ENCODE data around the gene RAB38.

RAB38 gene

DNA sequence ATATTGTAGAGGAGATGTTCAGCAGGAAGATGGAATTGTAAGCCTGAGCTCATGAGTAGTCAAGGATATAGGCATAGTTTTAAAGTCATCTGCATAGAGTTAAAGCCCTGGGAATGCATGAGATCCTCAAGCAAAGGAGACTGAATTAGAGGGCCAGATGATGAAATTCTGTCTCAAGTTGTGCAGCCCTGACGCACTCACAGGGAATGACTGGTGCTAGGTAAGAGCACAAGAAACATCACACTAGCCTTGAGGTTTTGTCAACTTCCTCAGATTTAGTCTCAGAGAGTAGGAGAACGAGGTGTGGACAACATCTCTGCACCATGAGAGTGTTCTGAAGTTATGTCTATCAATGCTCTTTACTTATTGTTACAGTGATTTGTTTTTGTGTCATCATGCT lies 5.8 kb downstream of the RAB38 start:
- DNase-seq, result no peak

DNA sequence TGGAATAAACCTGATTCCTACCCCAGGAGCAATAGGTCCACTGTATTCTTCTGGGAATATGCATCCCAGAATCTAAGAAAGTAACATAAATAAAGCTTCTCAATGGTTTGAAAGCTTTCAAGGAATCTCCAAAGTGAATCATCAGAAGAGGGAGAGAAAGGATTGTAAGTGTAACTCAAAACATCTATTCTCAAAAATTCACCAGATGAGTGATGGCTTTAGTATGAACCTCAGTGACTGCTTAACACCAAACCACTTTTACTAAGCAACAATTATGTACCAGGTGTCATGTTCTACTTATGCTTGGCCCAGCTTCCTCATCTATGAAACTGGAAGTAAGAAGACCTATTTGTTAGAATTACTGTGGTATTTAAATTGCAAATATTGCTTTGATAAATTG lies 7.4 kb downstream of the RAB38 start:
- no peak for DNase-seq

DNA sequence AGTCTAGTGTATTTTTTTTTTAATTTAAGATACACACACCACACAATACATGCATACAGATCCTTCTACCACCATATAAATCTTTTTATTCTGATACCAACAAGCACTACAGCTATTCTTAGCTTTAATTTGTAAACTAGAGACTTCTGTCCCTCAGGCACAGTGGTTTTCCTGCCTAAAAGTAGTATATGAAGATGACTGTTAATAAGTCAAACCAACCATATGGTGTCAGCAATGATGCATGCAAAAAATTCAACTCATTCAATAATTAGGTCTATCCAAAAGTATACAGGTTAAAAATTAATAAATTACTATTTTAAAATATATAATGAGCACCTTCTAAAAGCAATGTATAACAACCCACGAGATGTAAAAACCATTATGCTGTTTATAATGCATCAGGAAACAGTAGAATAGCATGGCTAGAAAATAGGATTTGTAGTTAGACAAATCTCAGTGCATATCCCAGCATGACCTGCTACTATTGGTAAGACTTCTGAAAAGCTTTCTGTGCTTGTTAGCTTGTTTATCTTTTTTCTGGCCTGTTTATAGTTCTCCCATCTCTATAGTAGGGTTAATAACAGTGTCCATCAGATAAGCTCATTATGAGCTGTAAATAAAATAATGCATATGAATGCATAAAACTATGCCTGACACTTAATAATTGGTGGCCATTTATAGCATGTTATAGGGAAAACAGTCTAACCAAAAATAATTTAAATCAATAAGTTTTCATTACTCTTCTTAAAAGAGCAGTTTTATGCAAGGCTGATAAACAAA lies 10.2 kb downstream of the RAB38 start:
- DNase-seq, result no peak

DNA sequence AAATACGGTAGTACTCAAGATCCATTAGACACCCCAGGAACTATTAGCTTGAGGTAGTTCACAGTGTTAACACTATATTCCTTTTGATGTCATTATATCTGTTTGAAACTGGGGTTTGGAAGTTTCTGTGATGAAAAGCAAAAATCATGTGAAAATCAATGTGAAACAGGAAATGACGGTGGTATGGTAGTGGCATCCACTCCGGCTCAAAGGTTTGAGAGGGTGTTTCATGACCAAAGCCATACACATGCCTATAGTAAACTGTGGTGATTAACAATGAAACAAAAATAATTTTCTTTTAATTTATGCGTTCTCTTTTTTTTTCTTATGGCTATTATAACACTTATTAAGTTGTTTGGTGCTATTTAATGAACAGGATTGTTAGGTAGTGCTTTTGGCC lies 10.9 kb downstream of the RAB38 start:
- no peak for DNase-seq

DNA sequence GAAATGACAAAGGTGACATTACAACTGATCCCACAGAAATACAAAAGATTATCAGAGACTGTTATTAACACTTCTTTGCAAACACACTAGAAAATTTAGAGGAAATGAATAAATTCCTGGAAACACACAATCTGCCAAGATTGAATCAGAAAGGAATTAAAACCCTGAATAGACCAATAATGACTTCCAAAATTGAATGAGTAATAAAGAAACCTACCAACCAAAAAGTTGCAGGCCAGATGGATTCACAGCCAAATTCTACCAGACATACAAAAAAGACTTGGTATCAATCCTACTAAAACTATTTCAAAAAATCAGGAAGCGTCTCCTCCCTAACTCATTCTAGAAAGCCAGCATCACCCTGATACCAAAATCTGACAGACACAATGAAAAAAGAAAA lies 17.2 kb downstream of the RAB38 start:
- DNase-seq, result no peak

DNA sequence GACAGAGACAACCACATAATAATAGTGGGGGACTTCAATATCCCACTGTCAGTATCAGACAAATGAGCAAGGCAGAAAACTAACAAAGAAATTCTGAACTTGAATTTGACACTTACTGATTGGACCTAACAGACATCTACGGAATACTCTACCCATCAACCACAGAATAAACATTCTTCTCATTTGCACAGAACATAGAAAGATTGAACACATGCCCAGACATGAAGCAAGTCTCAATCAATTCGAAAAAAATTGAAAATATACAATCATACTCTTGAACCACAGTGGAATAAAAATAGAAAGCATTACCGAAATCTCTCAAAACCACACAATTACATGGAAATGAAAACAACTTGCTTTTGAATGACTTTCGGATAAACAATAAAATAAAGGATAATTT lies 17.9 kb downstream of the RAB38 start:
- DNase-seq, result no peak

DNA sequence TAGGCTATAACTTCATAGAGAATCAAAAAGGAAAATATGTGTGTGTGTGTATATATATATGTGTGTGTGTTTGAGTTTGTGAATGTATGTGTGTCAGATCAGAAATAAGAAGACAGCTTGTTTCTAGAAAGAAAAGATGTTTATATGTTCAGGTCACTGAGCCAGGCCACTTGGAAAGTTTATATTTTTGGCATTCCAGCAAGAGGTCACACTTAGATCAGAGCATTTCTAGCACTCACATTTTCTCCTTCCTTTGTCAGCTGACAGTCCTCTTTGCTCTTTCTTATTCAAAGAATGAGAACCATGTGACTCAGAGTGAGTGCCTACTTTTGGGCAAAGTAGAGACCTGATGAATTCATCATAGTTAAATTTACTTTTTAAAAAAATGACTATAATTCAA lies 22.9 kb downstream of the RAB38 start:
- DNase-seq, result no peak

DNA sequence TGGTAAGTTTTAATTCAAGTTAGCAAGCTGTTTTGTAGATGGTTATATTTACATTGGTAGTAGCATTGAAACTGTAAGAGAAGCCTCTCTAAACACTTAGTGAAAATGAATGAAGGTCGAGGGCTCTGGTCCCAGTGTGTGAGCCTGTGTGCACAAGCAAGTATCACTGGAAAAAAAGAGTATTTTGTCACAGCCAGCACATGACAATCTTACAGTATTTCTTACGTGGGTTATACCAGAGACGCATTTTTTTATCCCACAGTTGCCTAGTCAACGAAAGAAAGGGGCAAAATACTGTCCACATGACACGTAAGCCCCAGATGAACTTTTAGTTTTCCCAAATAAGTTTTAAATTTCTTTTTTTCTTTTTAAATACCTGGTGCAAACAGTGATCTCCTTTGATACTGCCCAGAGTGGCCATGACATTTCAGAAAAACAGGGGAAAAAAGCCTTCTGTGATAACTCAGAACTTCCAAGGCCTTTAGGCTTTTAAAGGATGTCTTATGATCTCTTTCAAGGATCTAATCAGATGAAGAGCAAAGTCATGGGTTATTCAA lies 23.5 kb downstream of the RAB38 start:
- DNase-seq, result no peak

DNA sequence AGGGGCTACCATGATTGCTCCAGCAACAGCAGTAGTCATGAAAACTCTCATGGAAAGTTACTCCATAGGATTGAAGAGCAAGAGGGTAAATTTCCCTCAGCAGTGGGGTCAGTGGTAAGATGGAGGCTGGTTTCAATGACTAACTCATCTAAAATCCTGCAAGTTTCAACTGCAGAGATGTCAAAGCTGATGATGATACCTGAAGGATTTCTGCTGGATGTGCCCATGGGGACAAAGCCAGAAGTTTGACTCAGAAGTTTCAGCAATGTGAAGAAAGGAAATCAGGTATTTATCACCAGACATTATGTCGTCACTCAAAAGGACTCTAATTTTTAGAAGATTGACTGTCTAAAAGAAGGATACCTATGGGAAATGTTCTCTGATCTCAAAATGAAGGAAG lies 29.1 kb downstream of the RAB38 start:
- DNase-seq, result no peak

DNA sequence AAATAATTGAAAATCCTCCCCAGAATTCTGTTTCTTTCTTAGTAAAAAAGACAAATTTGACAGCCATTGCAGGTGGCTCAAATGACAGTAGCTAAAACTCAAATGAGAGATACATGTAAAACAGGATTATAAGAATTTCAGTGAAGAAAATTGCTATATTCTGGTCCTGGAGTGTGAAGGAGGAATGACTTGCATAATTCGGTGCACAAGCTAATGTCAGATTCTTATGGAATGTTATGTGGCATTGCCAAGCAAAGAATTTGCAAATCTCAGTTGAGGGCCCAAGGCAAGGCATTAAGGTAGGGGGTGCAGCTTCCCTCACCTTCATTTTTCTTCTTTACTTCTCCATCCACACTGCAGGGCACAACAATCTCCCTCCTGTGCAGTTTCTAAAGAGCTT lies 35.4 kb downstream of the RAB38 start:
- no peak for DNase-seq

DNA sequence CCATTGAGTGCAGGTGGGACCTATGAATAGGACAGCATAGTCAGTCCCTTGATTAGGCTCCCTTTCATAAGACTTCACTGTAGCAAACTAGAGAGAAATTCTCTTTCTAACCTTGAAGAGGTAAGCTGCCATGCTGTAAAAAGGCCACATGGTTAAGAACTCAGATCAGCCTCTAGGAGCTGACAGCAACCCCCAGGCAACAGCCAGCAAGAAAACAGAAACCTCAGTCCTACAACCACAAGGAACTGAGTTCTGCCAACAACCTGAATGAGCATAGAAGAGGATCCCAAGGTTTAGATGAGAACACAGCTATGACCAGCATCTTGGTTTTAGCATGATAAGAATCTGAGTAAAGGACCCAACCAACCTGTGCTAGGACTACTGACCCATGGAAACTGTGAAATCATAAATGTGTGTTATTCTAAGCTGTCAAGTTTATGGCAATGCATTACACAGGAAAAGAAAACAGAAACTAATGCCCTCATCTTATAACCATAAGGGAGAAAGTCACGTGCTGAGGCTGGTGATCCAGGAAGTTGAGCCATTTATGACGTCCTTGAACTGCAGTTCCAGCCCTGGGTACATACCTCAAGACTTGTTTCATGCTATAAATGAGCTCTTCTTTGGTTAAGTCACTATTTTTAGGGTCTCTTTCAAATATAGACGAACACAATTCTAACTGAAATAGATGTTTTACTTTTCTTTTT lies 43.3 kb downstream of the RAB38 start:
- DNase-seq, result no peak

DNA sequence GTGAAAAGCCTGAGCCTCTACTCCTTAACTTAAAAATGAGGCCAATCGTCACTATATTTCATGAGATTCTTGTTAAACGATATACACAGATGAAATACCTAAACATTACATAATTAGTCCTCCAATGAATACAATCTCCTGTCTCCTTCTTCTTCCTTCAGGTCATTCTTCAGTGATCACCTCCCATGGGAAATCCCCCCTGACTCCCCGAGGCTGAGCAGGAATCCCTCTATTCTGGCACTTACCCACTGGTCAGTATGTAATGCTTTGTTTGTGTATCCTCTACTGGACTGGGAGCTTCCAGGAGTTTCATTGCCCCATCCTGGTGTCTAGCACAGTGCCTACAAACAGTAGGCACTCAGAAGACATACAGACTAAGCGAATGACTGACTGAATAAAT lies 52.3 kb downstream of the RAB38 start:
- DNase-seq, result no peak

DNA sequence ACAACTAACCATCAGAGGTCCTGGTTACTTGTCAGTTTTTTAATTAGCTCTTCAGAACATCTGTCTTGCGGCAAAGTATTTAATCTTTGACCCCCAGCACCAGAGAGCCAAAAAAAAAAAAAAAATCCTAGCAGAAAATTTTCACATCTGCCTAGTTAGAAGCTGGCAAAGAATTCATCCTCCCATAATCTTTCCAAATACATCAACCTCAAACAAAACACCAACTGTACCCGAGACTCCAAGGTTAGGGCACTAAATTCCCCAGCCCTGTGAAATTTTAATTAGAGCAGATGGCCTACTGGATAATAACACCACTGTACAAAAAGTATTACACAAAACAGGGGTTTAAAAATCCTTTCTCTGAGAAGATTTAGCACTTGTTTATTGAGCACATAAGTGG lies 55.7 kb downstream of the RAB38 start:
- no peak for DNase-seq

DNA sequence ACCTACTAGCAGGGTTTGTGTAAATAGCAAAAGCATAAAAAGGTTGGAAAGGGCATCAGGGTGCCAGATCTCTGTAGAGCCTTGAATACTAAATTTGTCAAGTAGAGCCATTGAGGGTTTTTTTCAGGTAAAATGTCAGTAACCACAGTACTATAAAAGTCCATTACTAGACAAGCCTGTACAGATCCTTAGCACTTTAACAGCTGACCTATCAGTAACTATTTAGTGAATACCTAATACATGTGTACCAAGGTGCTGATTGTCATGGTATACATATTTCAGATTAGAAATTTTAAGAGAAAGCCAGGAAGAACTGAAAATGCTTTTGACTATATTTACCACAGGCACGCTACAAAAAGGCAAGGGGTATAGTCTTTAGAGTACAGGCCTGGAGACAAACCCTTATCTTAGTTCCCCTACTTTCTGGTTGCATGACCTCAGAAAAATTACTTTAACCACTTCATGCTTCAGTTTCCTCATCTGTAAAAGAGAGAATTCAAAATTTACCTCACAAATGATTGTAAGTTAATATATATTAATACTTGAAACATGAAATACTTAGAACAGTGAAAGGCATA lies 57.9 kb downstream of the RAB38 start:
- no peak for DNase-seq

DNA sequence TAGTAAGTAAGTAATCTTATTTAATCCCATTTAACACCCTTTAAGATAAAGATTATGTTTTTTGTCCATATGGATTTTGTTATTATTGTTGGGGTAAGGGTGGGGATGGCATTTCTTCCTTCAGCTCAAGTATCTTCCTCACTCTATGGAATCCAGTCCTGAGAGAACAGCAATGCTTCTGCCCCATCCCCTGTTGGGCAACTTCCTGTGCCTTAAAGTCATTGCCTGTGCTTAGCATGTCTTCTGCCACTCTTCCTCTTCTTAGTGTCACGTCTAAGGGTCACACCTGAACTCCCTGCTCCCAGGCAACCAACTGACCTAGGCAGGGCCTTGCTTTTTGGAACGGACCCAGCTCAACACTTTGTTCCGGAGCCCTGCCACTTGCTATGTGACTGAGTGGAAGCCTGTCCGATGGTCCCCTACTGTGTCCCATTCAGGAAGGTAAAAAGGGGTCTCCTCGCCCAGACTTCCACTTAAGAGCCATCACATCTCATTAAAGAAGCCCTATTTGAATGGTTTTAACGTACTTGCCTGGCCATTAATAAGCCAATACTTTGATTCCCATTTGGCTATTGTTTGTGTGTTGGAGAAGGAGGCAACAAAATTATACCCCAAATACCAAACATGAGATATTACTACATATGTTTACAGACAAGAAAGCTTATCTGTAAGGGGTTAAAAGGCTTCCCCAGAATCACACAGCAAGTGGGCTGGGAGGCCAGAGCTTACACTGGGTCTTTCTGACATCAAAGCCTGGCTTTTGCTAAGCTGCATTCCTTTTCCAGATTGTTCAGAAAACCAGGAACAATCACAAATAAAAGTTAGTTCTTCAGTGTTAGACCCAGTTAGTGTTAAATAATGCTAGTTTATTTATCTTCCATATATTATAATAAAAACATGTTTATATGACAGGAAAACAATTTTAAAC lies 59.2 kb downstream of the RAB38 start:
- DNase-seq, result no peak

DNA sequence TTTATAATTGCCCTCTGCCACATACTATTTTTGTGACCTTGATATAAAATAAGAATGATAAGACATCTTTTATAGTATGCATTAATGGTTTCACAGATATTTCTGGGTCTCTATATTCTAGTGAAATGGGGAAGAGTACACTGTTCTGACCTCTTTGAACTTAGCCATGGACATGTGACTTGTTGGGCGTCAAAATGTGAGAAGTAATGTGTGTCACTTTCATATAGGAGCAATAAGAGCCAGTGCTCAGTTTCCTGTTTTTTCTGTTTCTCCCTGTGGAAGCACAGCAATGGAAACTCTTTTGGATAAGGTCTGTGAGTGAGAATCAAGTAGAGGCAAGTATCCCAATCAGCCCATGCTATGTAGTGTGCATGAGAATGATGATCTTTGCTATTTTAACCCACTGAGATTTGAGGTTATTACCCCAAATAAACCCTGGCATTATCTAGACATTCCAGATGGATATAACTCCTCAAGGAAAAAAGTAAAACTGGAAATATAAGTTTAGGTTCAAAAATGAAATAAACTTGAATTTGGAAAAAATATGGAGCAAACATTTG lies 60.7 kb downstream of the RAB38 start:
- no peak for DNase-seq

DNA sequence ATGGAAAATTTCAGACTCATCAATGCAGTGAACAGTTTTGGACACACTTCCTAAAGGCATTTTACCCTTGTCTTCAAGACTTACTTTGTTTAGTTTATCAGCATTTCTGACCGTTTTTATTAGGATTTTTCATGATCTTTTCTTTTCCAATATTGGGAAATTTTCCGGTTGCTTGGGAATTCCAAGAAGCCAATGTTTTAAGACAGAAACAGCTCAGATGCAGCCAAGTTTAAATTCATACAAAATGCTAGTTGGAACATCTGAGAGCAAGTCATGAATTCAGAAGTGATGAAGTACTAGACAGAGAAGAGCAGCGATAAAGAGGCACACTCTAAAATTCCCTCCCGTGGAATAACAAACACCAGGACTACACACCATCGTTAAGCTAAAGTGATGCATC lies 68.6 kb downstream of the RAB38 start:
- DNase-seq, result no peak

DNA sequence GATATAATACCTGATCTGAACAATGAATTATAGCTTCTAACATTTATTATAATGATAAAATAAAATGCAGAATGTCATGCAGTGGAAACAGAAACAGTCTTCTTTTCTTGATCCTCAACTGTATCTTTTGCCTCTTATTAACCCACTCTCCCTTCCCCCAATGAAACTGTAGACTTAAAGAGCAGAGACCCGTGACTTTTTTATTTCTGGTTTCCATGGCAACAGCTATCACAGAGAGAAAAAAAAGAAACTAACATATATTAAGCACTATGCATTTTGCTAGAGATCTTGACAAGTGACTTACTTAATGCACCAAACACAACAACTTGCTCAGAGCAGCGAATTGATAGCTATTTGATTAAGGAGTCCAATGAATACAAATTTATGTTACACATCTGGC lies 69.3 kb downstream of the RAB38 start:
- no peak for DNase-seq

DNA sequence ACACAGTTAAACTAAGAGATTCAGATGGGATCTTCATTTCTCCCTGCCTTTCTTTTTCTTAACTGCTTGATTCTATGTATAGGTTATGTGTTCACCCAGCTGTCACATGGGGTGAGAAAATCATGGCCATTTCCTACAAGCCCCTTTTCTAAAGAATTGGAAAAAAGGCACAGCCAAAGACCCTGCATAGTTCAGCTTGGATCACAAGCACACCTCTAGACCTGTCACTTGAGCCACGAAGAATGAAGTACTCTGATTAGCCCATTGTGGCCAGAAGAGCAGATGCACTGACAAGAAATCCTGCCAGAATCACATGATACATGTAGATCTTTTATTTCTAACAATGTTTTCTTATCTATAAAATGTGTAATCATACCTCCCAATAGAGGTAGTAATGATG lies 69.7 kb downstream of the RAB38 start:
- no peak for DNase-seq

DNA sequence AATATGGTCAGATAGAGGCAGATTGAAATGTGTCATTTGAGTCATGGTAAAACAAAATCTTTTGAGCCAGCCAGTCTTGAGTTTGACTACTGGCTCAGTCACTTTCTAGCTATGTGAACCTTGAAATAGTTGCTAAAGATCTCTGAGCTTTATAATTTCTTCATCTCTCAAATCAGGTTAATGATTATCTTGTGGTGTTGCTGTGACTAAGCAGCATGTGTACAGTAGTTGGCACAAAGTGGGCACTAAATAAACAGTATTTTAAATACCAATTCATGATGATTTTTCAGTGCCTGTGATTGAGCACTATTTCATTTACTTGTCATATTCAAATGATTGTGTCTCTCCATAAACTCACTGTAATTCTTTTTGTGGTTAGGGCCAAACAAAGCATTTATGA lies 70.8 kb downstream of the RAB38 start:
- DNase-seq, result no peak

DNA sequence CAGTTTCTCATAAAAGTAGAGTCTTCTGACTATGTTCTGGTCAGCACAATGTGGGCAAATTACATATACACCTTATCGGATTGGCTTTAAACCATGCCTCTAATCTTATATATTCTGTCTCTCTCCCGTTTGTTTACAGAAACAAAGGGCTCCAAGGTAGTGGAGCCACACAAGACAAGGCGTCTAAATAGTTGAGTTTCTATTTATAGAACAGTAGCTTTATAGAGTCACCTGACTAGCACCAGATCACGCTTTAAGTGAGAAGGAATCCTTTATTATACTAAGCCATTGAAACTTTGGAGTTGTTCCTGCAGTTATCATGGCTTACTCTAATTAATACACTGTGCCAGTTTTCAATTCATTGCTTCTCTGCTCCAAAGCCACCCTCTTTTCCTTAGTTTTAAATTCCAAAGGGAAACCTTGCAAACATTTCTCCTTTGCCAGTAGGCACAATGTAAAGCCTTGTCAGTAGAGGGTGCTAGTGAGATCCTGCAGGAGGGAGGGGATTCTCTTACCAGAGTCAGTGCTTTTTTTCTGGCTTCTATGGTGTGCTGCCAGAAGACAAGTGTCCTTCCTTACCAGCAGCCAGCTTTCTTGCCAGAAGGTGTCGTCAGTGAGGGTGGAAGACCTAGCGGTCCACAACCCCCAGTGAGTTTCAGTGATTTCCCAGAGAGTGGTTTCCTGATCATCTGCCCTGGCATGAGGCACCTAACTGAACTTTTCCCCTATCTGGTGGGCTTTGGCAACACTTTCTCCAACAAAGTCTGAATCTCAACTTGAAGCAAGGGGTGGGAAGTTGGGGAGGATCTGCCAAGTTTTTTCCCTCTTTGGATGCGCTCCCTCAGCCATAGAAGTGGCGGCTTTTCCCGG lies 71.7 kb downstream of the RAB38 start:
- no peak for DNase-seq

DNA sequence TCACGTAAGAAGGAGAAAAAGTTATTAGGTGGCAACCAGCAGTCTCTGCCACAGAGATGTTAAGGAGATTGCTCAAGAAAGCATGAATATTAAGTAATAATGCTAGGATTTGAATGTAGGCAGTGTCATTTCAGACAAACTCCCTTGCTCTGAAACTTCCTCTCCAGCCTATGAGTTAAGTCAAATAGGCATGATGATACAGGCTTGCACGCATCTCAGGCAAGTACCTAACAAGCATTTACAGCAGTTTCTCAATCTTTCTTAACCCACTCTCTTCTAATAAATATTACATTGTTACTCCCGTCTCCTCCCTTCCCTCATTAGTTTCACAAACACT lies 72.7 kb downstream of the RAB38 start:
- no peak for DNase-seq

All from right hindlimb (tissue), 1 donor.